ENCODE data around the gene RNF34. TPM values are rescaled to one million over a fixed set of nuclear protein-coding genes. Genes with fewer than 3 reads are reported as not detected.

RNF34 gene
- total and polyA plus RNA-seq, 2 of the 13 experiments (the other 11 are each of a cell fraction or from before 2014, with no cell fraction given) = 36.8 to 53.2 TPM

GRCh38 chr12:121351820-121352681 lies 47.9 kb upstream of the RNF34 start, which contains the start of gene ANAPC5 (continued):
- peak; percentile 68; the same call in 1 of the 2 replicates for TF ChIP-seq NR1H2 (CRISPR knock-in tag; IDR thresholded peaks at IDR 0.05; ENCODE audit: borderline replicate concordance, low read depth)
- peak; percentile 79 for TF ChIP-seq HMG20B (CRISPR knock-in tag; conservative IDR thresholded peaks at IDR 0.05)
- no peak for TF ChIP-seq MAFG (CRISPR knock-in tag; IDR thresholded peaks at IDR 0.05)
- TF ChIP-seq ZNF337 (CRISPR knock-in tag; IDR thresholded peaks at IDR 0.05; ENCODE audit: borderline replicate concordance, low read depth) = 0 out of 2 replicates have a peak, but pooled peaks have one; percentile 29
- no peak for TF ChIP-seq PRDM4 (CRISPR knock-in tag; IDR thresholded peaks at IDR 0.05; ENCODE audit: borderline replicate concordance)
- TF ChIP-seq FOXJ3 (CRISPR knock-in tag; IDR thresholded peaks at IDR 0.05; ENCODE audit: borderline replicate concordance) = 0 out of 2 replicates have a peak, but pooled peaks have one; percentile 42
- peak; percentile 79; the same call in 1 of the 2 replicates for TF ChIP-seq ZNF350 (CRISPR knock-in tag; IDR thresholded peaks at IDR 0.05; ENCODE audit: borderline replicate concordance, low read depth)
- TF ChIP-seq BATF2 (CRISPR knock-in tag; IDR thresholded peaks at IDR 0.05) = no peak
- TF ChIP-seq ZNF431 (CRISPR knock-in tag; IDR thresholded peaks at IDR 0.05; ENCODE audit: borderline replicate concordance, low read depth) = 0 out of 2 replicates have a peak, but pooled peaks have one; percentile 79
- peak; percentile 98 for TF ChIP-seq NFYC (CRISPR knock-in tag; IDR thresholded peaks at IDR 0.05)
- TF ChIP-seq PHB2 (IDR thresholded peaks at IDR 0.05; ENCODE audit: partially characterized antibody) = no peak
- TF ChIP-seq E2F1 (CRISPR knock-in tag; IDR thresholded peaks at IDR 0.05) = peak; percentile 85; the same call in 1 of the 2 replicates
- no peak for TF ChIP-seq ZNF138 (CRISPR knock-in tag; IDR thresholded peaks at IDR 0.05; ENCODE audit: low read depth)
- peak; percentile 94 for TF ChIP-seq USF2 (IDR thresholded peaks at IDR 0.05; ENCODE audit: low read depth, low read length)
- TF ChIP-seq USF2 (CRISPR knock-in tag; IDR thresholded peaks at IDR 0.05; ENCODE audit: borderline replicate concordance) = peak; percentile 98; the same call in 1 of the 2 replicates
- peak; percentile 36; the same call in 1 of the 2 replicates for TF ChIP-seq ZNF740 (CRISPR knock-in tag; IDR thresholded peaks at IDR 0.05)
- no peak for TF ChIP-seq FLYWCH1 (CRISPR knock-in tag; IDR thresholded peaks at IDR 0.05)
- no peak; the same call in 1 of the 2 replicates for TF ChIP-seq PAX8 (CRISPR knock-in tag; IDR thresholded peaks at IDR 0.05; ENCODE audit: borderline replicate concordance)
- peak; percentile 52; the same call in 1 of the 2 replicates for TF ChIP-seq HOXD1 (CRISPR knock-in tag; IDR thresholded peaks at IDR 0.05)
- TF ChIP-seq ZNF639 (CRISPR knock-in tag; conservative IDR thresholded peaks at IDR 0.05) = peak; percentile 91
